H1 (cell line): ENCODE measurements around the gene OSBPL6. TPM values are rescaled to one million over a fixed set of nuclear protein-coding genes. Genes with fewer than 3 reads are reported as not detected.

Experiments used
- CTCF ChIA-PET: fragments of 300-600 bp; sonication (Branson Sonifier 250); formaldehyde crosslinking; loops from one replicate; lab custom pipeline; 2021; ENCODE audit not compliant: partially characterized antibody; lab: Charles Lee
- POLR2A ChIA-PET: fragments of 300-600 bp; sonication (Branson Sonifier 250); formaldehyde crosslinking; loops from one replicate; lab custom pipeline; 2021; ENCODE audit warnings: inconsistent platforms; ENCODE audit not compliant: partially characterized antibody; lab: Charles Lee
- DNase-seq, 2 experiments: peaks; one replicate each; pipeline versions ENCODE4 v3.0.0 to v3.0.0-alpha.2; 2010 to 2022; ENCODE audit warnings: low spot score in 2 of 2, low read depth in 1 of 2, mixed read lengths in 1 of 2
- FAIRE-seq: peaks from 2 replicates; lab custom pipeline; 2011; peaks lifted over from hg19 to GRCh38; lab: Jason Lieb, UNC
- H2AFZ ChIP-seq: 2 replicates; pipeline ENCODE4 v1.8.1; 2012; ENCODE audit warnings: low read length, inconsistent platforms
- H2AK5ac ChIP-seq: 2 replicates; pipeline ENCODE4 v1.6.1; 2013; ENCODE audit warnings: low read depth, low read length
- H2BK120ac ChIP-seq: replicated peaks from 2 replicates; pipeline ENCODE3; 2013; ENCODE audit warnings: low read depth, low read length, inconsistent platforms
- H2BK12ac ChIP-seq: 2 replicates; pipeline ENCODE4 v1.6.1; 2013; ENCODE audit warnings: low read depth, low read length
- H2BK15ac ChIP-seq: 2 replicates; pipeline ENCODE4 v1.6.1; 2013; ENCODE audit warnings: low read length
- H2BK20ac ChIP-seq: 2 replicates; pipeline ENCODE4 v1.6.1; 2013; ENCODE audit warnings: low read length
- H2BK5ac ChIP-seq: 2 replicates; pipeline ENCODE4 v1.6.1; 2013; ENCODE audit warnings: low read depth, low read length
- H3K14ac ChIP-seq: 2 replicates; pipeline ENCODE4 v1.6.1; 2013; ENCODE audit warnings: inconsistent platforms; ENCODE audit not compliant: insufficient read length
- H3K18ac ChIP-seq: 2 replicates; pipeline ENCODE4 v1.6.1; 2013; ENCODE audit warnings: low read length; ENCODE audit errors: extremely low read depth
- H3K23ac ChIP-seq: 2 replicates; pipeline ENCODE4 v1.6.1; 2013; ENCODE audit warnings: inconsistent platforms; ENCODE audit not compliant: insufficient read length
- H3K23me2 ChIP-seq: 2 replicates; pipeline ENCODE4 v1.6.1; 2013; ENCODE audit warnings: low read depth, low read length
- H3K27ac ChIP-seq: 2 replicates; pipeline ENCODE4 v1.6.1; 2011; ENCODE audit warnings: low read depth, low read length, inconsistent platforms
- H3K27me3 ChIP-seq, 4 experiments: replicated peaks in 1 of 4; 1 replicate in 1 of 4; 2 replicates in 3 of 4; pipeline versions ENCODE4 v1.6.1 to v1.8.1; 2011 to 2013; ENCODE audit warnings: low read length in 3 of 4, mild to moderate bottlenecking in 3 of 4, inconsistent platforms in 2 of 4, mixed read lengths in 2 of 4, moderate library complexity in 1 of 4; ENCODE audit not compliant: control insufficient read depth in 3 of 4, insufficient read depth in 3 of 4; ENCODE audit errors: extremely low read depth in 1 of 4
- H3K36me3 ChIP-seq, 4 experiments: 2 replicates each; pipeline versions ENCODE4 v1.6.1 to v1.8.1; 2011 to 2013; ENCODE audit warnings: mild to moderate bottlenecking in 4 of 4, low read length in 3 of 4, moderate library complexity in 2 of 4, control low read depth in 1 of 4, inconsistent platforms in 1 of 4; ENCODE audit not compliant: insufficient read depth in 4 of 4, control insufficient read depth in 2 of 4
- H3K4ac ChIP-seq: replicated peaks from 2 replicates; pipeline ENCODE3; 2013; ENCODE audit warnings: low read length, low read depth, mixed read lengths, inconsistent platforms; ENCODE audit not compliant: insufficient read length
- H3K4me1 ChIP-seq, 4 experiments: replicated peaks in 1 of 4; 1 replicate in 1 of 4; 2 replicates in 3 of 4; pipeline versions ENCODE4 v1.6.1 to v1.8.1; 2011 to 2013; ENCODE audit warnings: low read length in 3 of 4, inconsistent platforms in 2 of 4, mixed read lengths in 1 of 4; ENCODE audit not compliant: insufficient read depth in 4 of 4, control insufficient read depth in 3 of 4
- H3K4me2 ChIP-seq, 2 experiments: 2 replicates each; pipeline versions ENCODE4 v1.6.1 to v1.8.1; 2011 to 2013; ENCODE audit warnings: low read depth in 2 of 2, low read length in 2 of 2, control low read depth in 1 of 2, inconsistent platforms in 1 of 2, mild to moderate bottlenecking in 1 of 2; ENCODE audit not compliant: insufficient read depth in 1 of 2
- H3K4me3 ChIP-seq, 4 experiments: fragments of 200-600, 300-600 bp in 1 of 4; sonication (generic), shearing (Covaris generic), sonication (Bioruptor Twin) in 1 of 4; 2 replicates each; pipeline versions ENCODE4 v1.5.1 to v1.8.1; 2011 to 2016; ENCODE audit warnings: low read length in 4 of 4, low read depth in 3 of 4, control low read depth in 2 of 4, inconsistent platforms in 2 of 4, mild to moderate bottlenecking in 2 of 4, mixed read lengths in 1 of 4, moderate library complexity in 1 of 4; ENCODE audit not compliant: insufficient read depth in 2 of 4; ENCODE audit errors: extremely low read depth in 1 of 4
- H3K56ac ChIP-seq: replicated peaks from 2 replicates; pipeline ENCODE3; 2013; ENCODE audit warnings: low read depth, mild to moderate bottlenecking, mixed read lengths, low read length, inconsistent platforms; ENCODE audit not compliant: insufficient read length
- H3K79me1 ChIP-seq: 2 replicates; pipeline ENCODE4 v1.6.1; 2013; ENCODE audit warnings: low read depth, low read length, control low read depth
- H3K79me2 ChIP-seq, 2 experiments: 2 replicates each; pipeline versions ENCODE4 v1.6.1 to v1.8.1; 2012 to 2013; ENCODE audit warnings: low read length in 2 of 2, mild to moderate bottlenecking in 2 of 2, inconsistent platforms in 1 of 2; ENCODE audit not compliant: insufficient read depth in 2 of 2, control insufficient read depth in 1 of 2
- H3K9ac ChIP-seq, 4 experiments: replicated peaks in 1 of 4; 1 replicate in 1 of 4; 2 replicates in 3 of 4; pipeline versions ENCODE4 v1.6.1 to v1.8.1; 2011 to 2013; ENCODE audit warnings: low read depth in 3 of 4, low read length in 3 of 4, control low read depth in 2 of 4, mild to moderate bottlenecking in 2 of 4, moderate library complexity in 2 of 4, inconsistent platforms in 1 of 4; ENCODE audit errors: extremely low read depth in 1 of 4
- H3K9me3 ChIP-seq, 2 experiments: 2 replicates each; pipeline versions ENCODE4 v1.6.1 to v1.8.1; 2012 to 2013; ENCODE audit warnings: mild to moderate bottlenecking in 2 of 2, moderate library complexity in 2 of 2, control low read depth in 1 of 2, inconsistent platforms in 1 of 2, low read depth in 1 of 2, low read length in 1 of 2, mixed read lengths in 1 of 2; ENCODE audit not compliant: insufficient read depth in 2 of 2
- H4K20me1 ChIP-seq, 2 experiments: replicated peaks in 1 of 2; 2 replicates each; pipeline versions ENCODE3 to v1.8.1; 2011 to 2013; ENCODE audit warnings: inconsistent platforms in 2 of 2, low read length in 2 of 2, mild to moderate bottlenecking in 1 of 2; ENCODE audit not compliant: insufficient read depth in 2 of 2, control insufficient read depth in 1 of 2
- H4K5ac ChIP-seq: 2 replicates; pipeline ENCODE4 v1.6.1; 2013; ENCODE audit warnings: low read length, low read depth, mixed read lengths, inconsistent platforms; ENCODE audit not compliant: insufficient read length
- H4K8ac ChIP-seq: 2 replicates; pipeline ENCODE4 v1.8.0; 2013; ENCODE audit warnings: mild to moderate bottlenecking, moderate library complexity, low read length, inconsistent platforms; ENCODE audit not compliant: insufficient read depth; ENCODE audit errors: extremely low read depth
- H4K91ac ChIP-seq: replicated peaks from 2 replicates; pipeline ENCODE3; 2013; ENCODE audit warnings: low read length, mixed read lengths, inconsistent platforms; ENCODE audit not compliant: insufficient read length
- CBX8 ChIP-seq: fragments of 300-800, 300-1000 bp; sonication (generic); IDR thresholded peaks from 2 replicates; pipeline ENCODE4 v1.7.1; 2016; ENCODE audit warnings: low read depth, low read length, borderline replicate concordance
- CEBPB ChIP-seq: IDR thresholded peaks from 2 replicates; pipeline ENCODE4 v1.6.1; 2012; ENCODE audit warnings: low read depth, low read length
- CHD2 ChIP-seq: IDR thresholded peaks from 2 replicates; pipeline ENCODE4 v1.6.1; 2012; ENCODE audit warnings: low read length, improper control_type of control experiment
- MAFK ChIP-seq: IDR thresholded peaks from 2 replicates; pipeline ENCODE4 v1.6.1; 2012; ENCODE audit warnings: low read depth, mild to moderate bottlenecking, improper control_type of control experiment, low read length
- PHF8 ChIP-seq: fragments of 200-600 bp; sonication (generic); conservative IDR thresholded peaks from 2 replicates; pipeline ENCODE4 v1.7.1; 2012; ENCODE audit warnings: low read depth, mild to moderate bottlenecking, inconsistent platforms, low read length, moderate library complexity
- RNF2 ChIP-seq: fragments of 200-900, 300-1000 bp; sonication (generic); IDR thresholded peaks from 2 replicates; pipeline ENCODE4 v1.7.1; 2016; ENCODE audit warnings: borderline replicate concordance, low read depth, mild to moderate bottlenecking, antibody characterized with exemption, low read length; ENCODE audit not compliant: poor library complexity, severe bottlenecking; ENCODE audit errors: missing control alignments
- SP4 ChIP-seq: IDR thresholded peaks from 2 replicates; pipeline ENCODE4 v1.6.1; 2012; ENCODE audit warnings: low read length, inconsistent platforms
- TAF1 ChIP-seq: IDR thresholded peaks from 2 replicates; pipeline ENCODE4 v1.6.1; 2011; ENCODE audit warnings: mild to moderate bottlenecking, low read depth, low read length
- TCF12 ChIP-seq: IDR thresholded peaks from 2 replicates; pipeline ENCODE4 v1.6.1; 2011; ENCODE audit warnings: low read depth, mild to moderate bottlenecking, low read length
- WGBS, 2 experiments: shearing (Covaris generic) in 1 of 2; methylation state at CpG; one replicate each; pipeline versions ENCODE4 v1.1.6 to v1.1.7; 2013 to 2015; ENCODE audit warnings: low lambda C conversion rate in 2 of 2, mixed read lengths in 2 of 2, inconsistent platforms in 1 of 2, low coverage in 1 of 2, missing lambda C conversion rate in 1 of 2; ENCODE audit not compliant: insufficient replicate concordance in 2 of 2, insufficient coverage in 1 of 2, insufficient read length in 1 of 2; ENCODE audit errors: extremely low coverage in 1 of 2, missing lambda C conversion rate in 1 of 2; 5-methylcytosine and 5-hydroxymethylcytosine counted together
- polyA plus RNA-seq, 7 experiments: library from polyadenylated mRNA; depleted of rRNA in 3 of 7; stranded (reverse) in 5 of 7; unstranded in 2 of 7; fragments of >200 nt in 5 of 7; fragments of 200-250 nt in 2 of 7; gene quantifications; 1 replicate in 5 of 7; 2 replicates in 1 of 7; 4 replicates in 1 of 7; pipeline versions ENCODE4 v1.2.1 to v1.2.3, GENCODE V29; 2011 to 2013; ENCODE audit warnings: missing spikeins in 2 of 7, mixed read lengths in 2 of 7
- total RNA-seq: library from RNA; stranded (reverse); fragmentation: NEBNext Ultra II Directional; extraction: Animal tissue kit (Norgen Biotek cat#: 25700); gene quantifications from 2 replicates; pipeline ENCODE4 v1.2.1, GENCODE V29; 2021
- TF ChIP-seq, protein P1 (sequence below): IDR thresholded peaks from 2 replicates; pipeline ENCODE4 v1.6.1; 2012; ENCODE audit warnings: inconsistent platforms

OSBPL6 gene
- total and polyA plus RNA-seq, 2 of the 8 experiments (the other 6 are each of a cell fraction or from before 2014, with no cell fraction given) = 1.7 to 5.6 TPM

DNA sequence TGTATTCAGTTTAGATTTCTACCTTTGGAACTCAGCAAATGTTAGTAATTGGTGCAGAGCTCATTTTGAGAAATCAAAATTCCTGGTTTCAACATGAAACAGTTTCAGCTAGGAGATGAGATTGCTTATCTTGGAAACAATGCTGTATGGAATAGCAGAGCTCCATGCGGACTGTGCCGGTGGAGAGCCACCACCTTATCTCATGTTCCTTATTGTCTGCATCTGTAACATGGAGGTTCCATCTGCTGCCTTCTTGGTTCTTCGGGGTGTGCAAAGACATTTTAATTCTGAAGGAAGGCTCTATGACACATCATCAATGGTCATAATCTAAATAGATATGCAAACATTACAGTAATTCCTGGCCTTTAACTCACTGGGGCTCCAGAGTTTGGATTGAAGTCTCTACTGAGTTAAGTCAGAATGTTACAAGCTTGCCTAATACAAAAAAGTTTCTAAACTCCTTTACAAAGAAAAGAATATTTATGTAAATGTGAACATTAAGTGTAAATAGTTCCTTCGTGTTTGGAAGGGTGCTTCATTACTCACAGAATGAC is 191.4 kb downstream of the OSBPL6 start:
- no peak overlapping the region for H3K4me2 ChIP-seq
- no peak overlapping the region for H2AFZ ChIP-seq
- no peak overlapping the region for H3K27ac ChIP-seq
- no peaks in the 10 kb centered on the region for H3K36me3 ChIP-seq
- no peak overlapping the region for H2BK12ac ChIP-seq
- no peak overlapping the region for H4K8ac ChIP-seq
- no peak overlapping the region for H2AK5ac ChIP-seq
- POLR2A ChIA-PET = no interaction called here
- H4K5ac ChIP-seq = no peak overlapping the region
- H3K4me1 ChIP-seq = 0 out of 7 replicates have a peak, but pooled peaks cover 0 to 3% (median 0%) of the 10 kb centered on the region in 4 experiments
- no peaks in the 10 kb centered on the region for H3K23me2 ChIP-seq
- no peaks in the 10 kb centered on the region for H3K79me1 ChIP-seq
- FAIRE-seq (no peak), DNase-seq (no peak)
- CTCF ChIA-PET = interaction anchor here (1.0 to 2.1 kb wide), 3 partner anchors 12 to 273 kb away, joined by 3 to 8 read pairs (median 3); no protein-coding TSS in a partner anchor
- no peak overlapping the region for H2BK15ac ChIP-seq
- no peak overlapping the region for H3K14ac ChIP-seq
- no peaks in the 10 kb centered on the region for H4K20me1 ChIP-seq
- no peak for TF ChIP-seq CEBPB
- no peak for TF ChIP-seq PHF8
- TF ChIP-seq TCF12 = no peak
- TF ChIP-seq CBX8 = no peak
- no peak for TF ChIP-seq SP4
- no peak for TF ChIP-seq MAFK
- no peak for TF ChIP-seq CHD2
- no peak for TF ChIP-seq TAF1
- no peak for TF ChIP-seq RNF2
- TF ChIP-seq, protein P1, sequence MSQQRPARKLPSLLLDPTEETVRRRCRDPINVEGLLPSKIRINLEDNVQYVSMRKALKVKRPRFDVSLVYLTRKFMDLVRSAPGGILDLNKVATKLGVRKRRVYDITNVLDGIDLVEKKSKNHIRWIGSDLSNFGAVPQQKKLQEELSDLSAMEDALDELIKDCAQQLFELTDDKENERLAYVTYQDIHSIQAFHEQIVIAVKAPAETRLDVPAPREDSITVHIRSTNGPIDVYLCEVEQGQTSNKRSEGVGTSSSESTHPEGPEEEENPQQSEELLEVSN = no peak
- no peak overlapping the region for H4K91ac ChIP-seq
- no peak overlapping the region for H3K4me3 ChIP-seq
- 85% methylated on average over 4 of the region's 4 CpGs; no CpG with 5 or more reads in 1 of the 2 experiments for WGBS, 2 experiments
- H3K4ac ChIP-seq = no peak overlapping the region
- H2BK120ac ChIP-seq = no peak overlapping the region
- no peak overlapping the region for H3K56ac ChIP-seq
- H3K18ac ChIP-seq = no peak overlapping the region
- H3K79me2 ChIP-seq = no peaks in the 10 kb centered on the region
- H3K23ac ChIP-seq = no peak overlapping the region
- H2BK20ac ChIP-seq = no peak overlapping the region
- H3K9ac ChIP-seq = no peak overlapping the region
- H3K9me3 ChIP-seq = no peaks in the 10 kb centered on the region
- no peaks in the 10 kb centered on the region for H3K27me3 ChIP-seq
- no peak overlapping the region for H2BK5ac ChIP-seq
